Endodermal cell (in vitro differentiated cells): ENCODE results near the gene ISX. TPM values are rescaled to one million over a fixed set of nuclear protein-coding genes. Genes with fewer than 3 reads are reported as not detected.

Experiments
- DNase-seq: peaks from one replicate; pipeline ENCODE4 v3.0.0-alpha.2; 2017
- H3K27ac ChIP-seq: 2 replicates; pipeline ENCODE4 v1.5.1; 2013; ENCODE audit warnings: mild to moderate bottlenecking, low read depth, low read length, moderate library complexity
- H3K27me3 ChIP-seq: 2 replicates; pipeline ENCODE4 v1.6.1; 2013; ENCODE audit warnings: mild to moderate bottlenecking, low read length, moderate library complexity; ENCODE audit not compliant: insufficient read depth, control insufficient read depth, poor library complexity, severe bottlenecking
- H3K36me3 ChIP-seq: 2 replicates; pipeline ENCODE4 v1.7.0; 2013; ENCODE audit warnings: mild to moderate bottlenecking, low read length, moderate library complexity; ENCODE audit not compliant: control insufficient read depth, insufficient read depth
- H3K4me1 ChIP-seq: one replicate; pipeline ENCODE4 v1.7.0; 2013; ENCODE audit warnings: low read length; ENCODE audit not compliant: control insufficient read depth, insufficient read depth
- H3K4me3 ChIP-seq: 2 replicates; pipeline ENCODE4 v1.5.1; 2013; ENCODE audit warnings: mild to moderate bottlenecking, low read length, moderate library complexity
- H3K9ac ChIP-seq: 2 replicates; pipeline ENCODE4 v1.6.1; 2013; ENCODE audit warnings: mild to moderate bottlenecking, low read length, moderate library complexity; ENCODE audit not compliant: poor library complexity, severe bottlenecking; ENCODE audit errors: extremely low read depth
- H3K9me3 ChIP-seq: 2 replicates; pipeline ENCODE4 v1.6.1; 2013; ENCODE audit warnings: mild to moderate bottlenecking, low read length, moderate library complexity; ENCODE audit not compliant: control insufficient read depth
- H3K27ac Mint-ChIP-seq: 2 replicates; pipeline ENCODE4 v1.8.0; 2020; ENCODE audit warnings: mixed read lengths
- H3K27me3 Mint-ChIP-seq: 2 replicates; pipeline ENCODE4 v1.8.0; 2021; ENCODE audit warnings: mild to moderate bottlenecking, mixed read lengths; ENCODE audit not compliant: insufficient read depth
- H3K36me3 Mint-ChIP-seq: 2 replicates; pipeline ENCODE4 v1.8.0; 2020; ENCODE audit warnings: low read depth, mixed read lengths
- H3K4me1 Mint-ChIP-seq: 2 replicates; pipeline ENCODE4 v1.8.0; 2020; ENCODE audit warnings: mixed read lengths
- H3K4me3 Mint-ChIP-seq: 2 replicates; pipeline ENCODE4 v1.8.0; 2020; ENCODE audit warnings: mild to moderate bottlenecking, moderate library complexity, mixed read lengths
- H3K9me3 Mint-ChIP-seq: 2 replicates; pipeline ENCODE4 v1.8.0; 2020; ENCODE audit warnings: mild to moderate bottlenecking, mixed read lengths
- WGBS, 2 experiments: methylation state at CpG; one replicate each; pipeline versions ENCODE4 v1.1.5 to v1.1.7; 2013; ENCODE audit warnings: missing lambda C conversion rate in 2 of 2, mixed read lengths in 1 of 2; ENCODE audit not compliant: insufficient coverage in 1 of 2, insufficient read length in 1 of 2; 5-methylcytosine and 5-hydroxymethylcytosine counted together
- total RNA-seq, 2 donors: library from RNA; stranded (reverse); fragmentation: NEBNext Ultra II Directional in 1 of 2; extraction: Animal tissue kit (Norgen Biotek cat#: 25700) in 1 of 2; gene quantifications; 2 replicates in 1 of 2; 3 replicates in 1 of 2; pipeline ENCODE4 v1.2.1, GENCODE V29; 2021
- TF ChIP-seq, protein P1 (sequence below): fragments of 200-600 bp; sonication (generic); conservative IDR thresholded peaks from 2 replicates; pipeline ENCODE4 v1.5.0; 2021; ENCODE audit warnings: antibody characterized with exemption, mild to moderate bottlenecking

The ISX gene
- total RNA-seq, 2 donors from 2014 or later, result 0.07 to 0.13 TPM

GRCh38 chr22:35092406-35092805 is 26.4 kb downstream of the ISX start:
- Histone ChIP-seq H3K27me3 (no peaks in the 10 kb centered on the region), H3K36me3 (no peaks in the 10 kb centered on the region), H3K9me3 (peaks cover 11% of the 10 kb centered on the region), H3K4me1 (no peaks in the 10 kb centered on the region), H3K27ac (no peak overlapping the region), H3K9ac (no peak overlapping the region), H3K4me3 (no peak overlapping the region)
- Mint-ChIP-seq H3K9me3 (peaks cover 7% of the 10 kb centered on the region), H3K36me3 (no peaks in the 10 kb centered on the region), H3K4me3 (no peak overlapping the region), H3K27ac (no peak overlapping the region), H3K27me3 (peaks cover 13% of the 10 kb centered on the region), H3K4me1 (peaks cover 7% of the 10 kb centered on the region)
- DNase-seq, result peak; percentile 9
- TF ChIP-seq, protein P1, sequence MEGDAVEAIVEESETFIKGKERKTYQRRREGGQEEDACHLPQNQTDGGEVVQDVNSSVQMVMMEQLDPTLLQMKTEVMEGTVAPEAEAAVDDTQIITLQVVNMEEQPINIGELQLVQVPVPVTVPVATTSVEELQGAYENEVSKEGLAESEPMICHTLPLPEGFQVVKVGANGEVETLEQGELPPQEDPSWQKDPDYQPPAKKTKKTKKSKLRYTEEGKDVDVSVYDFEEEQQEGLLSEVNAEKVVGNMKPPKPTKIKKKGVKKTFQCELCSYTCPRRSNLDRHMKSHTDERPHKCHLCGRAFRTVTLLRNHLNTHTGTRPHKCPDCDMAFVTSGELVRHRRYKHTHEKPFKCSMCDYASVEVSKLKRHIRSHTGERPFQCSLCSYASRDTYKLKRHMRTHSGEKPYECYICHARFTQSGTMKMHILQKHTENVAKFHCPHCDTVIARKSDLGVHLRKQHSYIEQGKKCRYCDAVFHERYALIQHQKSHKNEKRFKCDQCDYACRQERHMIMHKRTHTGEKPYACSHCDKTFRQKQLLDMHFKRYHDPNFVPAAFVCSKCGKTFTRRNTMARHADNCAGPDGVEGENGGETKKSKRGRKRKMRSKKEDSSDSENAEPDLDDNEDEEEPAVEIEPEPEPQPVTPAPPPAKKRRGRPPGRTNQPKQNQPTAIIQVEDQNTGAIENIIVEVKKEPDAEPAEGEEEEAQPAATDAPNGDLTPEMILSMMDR, result no peak
- WGBS, 2 experiments, result 50 to 67% methylated on average over 1 of the region's 1 CpG

DNA sequence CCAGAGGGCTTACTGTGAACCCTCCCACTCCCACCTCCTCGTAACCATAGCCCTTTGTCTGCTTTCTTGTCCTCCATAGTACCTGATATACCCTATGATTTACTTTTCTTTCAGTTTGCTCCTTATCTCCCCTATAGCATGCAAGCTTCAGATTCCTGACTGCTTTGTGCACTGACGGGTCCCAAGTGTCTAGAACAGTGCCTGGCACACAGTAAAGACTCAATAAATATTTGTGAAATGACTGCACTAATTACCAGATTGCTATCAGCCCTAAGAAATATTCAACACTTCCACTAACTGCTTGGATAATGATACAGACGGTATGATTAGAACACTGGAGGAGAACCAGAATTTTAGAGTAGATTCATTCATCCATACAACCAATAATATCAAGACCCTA is 33.0 kb downstream of the ISX start:
- 83 to 91% methylated on average over 1 to 3 of the region's 3 CpGs for WGBS, 2 experiments
- Mint-ChIP-seq H3K27ac (no peak overlapping the region), H3K4me1 (peaks cover 22% of the 10 kb centered on the region), H3K9me3 (no peaks in the 10 kb centered on the region), H3K4me3 (no peak overlapping the region), H3K36me3 (no peaks in the 10 kb centered on the region), H3K27me3 (peaks cover 13% of the 10 kb centered on the region)
- H3K4me3 ChIP-seq, result no peak overlapping the region
- TF ChIP-seq, protein P1, result no peak
- peak; percentile 30 for DNase-seq
- no peaks in the 10 kb centered on the region for H3K36me3 ChIP-seq
- no peak overlapping the region for H3K9ac ChIP-seq
- no peaks in the 10 kb centered on the region for H3K9me3 ChIP-seq
- no peaks in the 10 kb centered on the region for H3K27me3 ChIP-seq
- H3K4me1 ChIP-seq, result no peaks in the 10 kb centered on the region
- no peak overlapping the region for H3K27ac ChIP-seq

GRCh38 chr22:35099883-35100282 is 33.9 kb downstream of the ISX start:
- peaks cover 14% of the 10 kb centered on the region for H3K27me3 Mint-ChIP-seq
- H3K36me3 Mint-ChIP-seq, result no peaks in the 10 kb centered on the region
- WGBS, 2 experiments, result 83 to 100% methylated on average over 1 to 3 of the region's 3 CpGs
- H3K4me3 ChIP-seq, result no peak overlapping the region
- no peak overlapping the region for H3K9ac ChIP-seq
- H3K4me3 Mint-ChIP-seq, result no peak overlapping the region
- H3K27ac Mint-ChIP-seq, result no peak overlapping the region
- H3K9me3 ChIP-seq, result no peaks in the 10 kb centered on the region
- H3K27ac ChIP-seq, result no peak overlapping the region
- no peaks in the 10 kb centered on the region for H3K27me3 ChIP-seq
- no peaks in the 10 kb centered on the region for H3K4me1 ChIP-seq
- H3K4me1 Mint-ChIP-seq, result peaks cover 22% of the 10 kb centered on the region
- no peaks in the 10 kb centered on the region for H3K9me3 Mint-ChIP-seq
- no peaks in the 10 kb centered on the region for H3K36me3 ChIP-seq
- TF ChIP-seq, protein P1, result no peak
- DNase-seq, result peak; percentile 19
